Measurements from ENCODE around the gene CDC42BPB.

The CDC42BPB gene

GRCh38 chr14:102964152-102964730 is 93.1 kb downstream of the CDC42BPB start:
- no peak for DNase-seq

DNA sequence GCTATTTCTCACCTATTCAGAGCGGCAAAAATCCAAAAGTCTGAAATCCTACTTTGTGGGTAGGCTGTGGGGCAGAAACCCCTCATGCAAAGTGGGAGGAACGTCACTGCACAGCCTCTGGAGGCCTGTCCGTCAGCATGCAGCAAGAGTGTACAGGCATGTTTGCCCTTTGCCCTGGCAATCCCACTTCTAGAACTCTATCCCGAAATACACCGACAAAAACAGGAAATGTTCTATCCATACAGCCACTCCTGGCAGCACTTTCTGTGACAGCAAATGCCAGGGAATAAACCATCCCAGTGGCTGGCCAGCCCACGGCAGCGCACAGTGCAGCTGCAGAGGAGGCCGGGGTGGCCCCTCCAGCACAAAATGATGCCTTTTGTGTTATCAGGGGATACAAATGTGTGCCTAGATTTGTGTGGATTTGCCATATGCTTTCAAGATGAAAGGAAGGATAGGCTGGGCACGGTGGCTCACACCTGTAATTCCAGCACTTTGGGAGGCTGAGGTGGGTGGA is 95.2 kb downstream of the CDC42BPB start:
- DNase-seq, result no peak

DNA sequence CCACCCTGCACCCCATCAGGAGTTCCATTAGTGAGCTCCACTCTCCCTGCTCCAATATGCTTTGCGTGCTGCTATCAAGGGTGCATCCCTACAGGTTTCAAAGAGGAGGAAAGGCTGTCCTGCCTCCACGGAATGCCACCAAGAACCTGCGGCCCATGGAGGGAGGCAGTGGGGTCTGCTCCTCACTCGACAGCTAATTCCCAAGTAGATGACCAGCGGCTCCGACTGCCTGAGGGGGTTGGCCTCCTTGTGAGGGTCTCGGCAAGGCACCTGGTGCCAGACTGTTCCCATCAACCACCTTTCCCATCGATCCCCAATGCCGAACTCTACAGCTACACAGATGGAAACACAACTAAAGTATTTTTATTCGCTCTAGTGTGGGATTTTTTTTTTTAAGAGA is 98.9 kb downstream of the CDC42BPB start:
- DNase-seq, result no peak

DNA sequence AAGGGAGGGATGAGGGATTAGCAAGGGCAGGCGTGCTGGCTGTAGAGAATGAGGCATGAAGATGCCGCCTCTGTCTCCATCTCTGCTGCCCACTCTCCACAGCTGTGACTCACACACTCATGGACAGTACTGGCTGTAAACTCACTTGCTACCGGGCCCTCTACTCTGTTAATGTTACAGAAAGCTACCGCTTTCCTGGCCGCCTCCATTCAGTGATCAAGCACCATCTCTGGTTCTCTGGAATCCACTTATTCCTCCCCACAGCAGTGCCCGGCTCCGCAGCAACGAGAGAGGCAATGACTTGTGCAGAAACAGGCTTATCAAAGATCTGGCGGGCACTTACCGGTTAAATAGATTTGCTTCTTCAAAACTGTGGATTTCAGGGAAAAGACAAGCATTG is 100.1 kb downstream of the CDC42BPB start:
- no peak for DNase-seq

- no peak for DNase-seq
Measured at GRCh38 chr14:102955636-102956408, 101.5 kb downstream of the CDC42BPB start.

GRCh38 chr14:102954081-102954789 is 103.1 kb downstream of the CDC42BPB start:
- no peak for DNase-seq

DNA sequence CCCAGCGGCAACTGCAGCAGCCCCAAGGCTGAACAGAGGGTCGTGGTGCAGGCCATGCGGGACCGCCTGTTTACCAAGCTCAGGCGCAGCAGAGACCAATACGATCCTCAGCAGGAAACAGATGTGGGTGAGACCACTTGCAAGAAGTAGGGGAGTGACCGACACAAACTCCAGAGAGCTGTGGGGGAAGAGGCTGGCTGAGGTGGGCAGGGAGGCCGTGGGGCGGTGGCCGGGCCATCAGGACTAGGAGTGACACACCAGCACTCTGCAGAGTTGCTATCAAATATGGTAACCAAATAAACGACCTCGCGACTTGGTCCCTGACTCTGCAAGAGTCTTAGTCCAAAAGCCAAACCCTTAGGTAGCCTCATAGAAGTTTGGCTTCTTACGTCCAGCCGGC is 104.2 kb downstream of the CDC42BPB start:
- DNase-seq, result no peak

- no peak for DNase-seq
Measured at GRCh38 chr14:102952276-102952675, 105.1 kb downstream of the CDC42BPB start.

DNA sequence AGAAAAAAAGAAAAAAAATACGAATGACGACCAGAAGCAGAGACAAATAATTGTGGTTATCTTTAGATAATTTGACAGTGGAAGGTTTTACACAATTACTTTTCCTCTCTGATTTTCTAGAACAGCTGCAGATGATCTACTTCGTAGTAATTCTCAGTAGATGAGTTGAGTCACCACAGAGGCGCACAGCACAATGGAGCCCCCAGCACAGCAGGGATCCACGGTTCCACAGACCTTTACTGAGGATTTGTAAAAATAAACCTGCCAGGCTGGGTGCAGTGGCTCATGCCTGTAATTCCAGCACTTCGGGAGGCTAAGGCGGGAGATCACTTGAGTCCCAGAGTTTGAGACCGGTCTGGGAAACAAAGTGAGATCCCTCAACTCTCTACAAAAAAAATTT is 105.5 kb downstream of the CDC42BPB start:
- DNase-seq, result no peak

DNA sequence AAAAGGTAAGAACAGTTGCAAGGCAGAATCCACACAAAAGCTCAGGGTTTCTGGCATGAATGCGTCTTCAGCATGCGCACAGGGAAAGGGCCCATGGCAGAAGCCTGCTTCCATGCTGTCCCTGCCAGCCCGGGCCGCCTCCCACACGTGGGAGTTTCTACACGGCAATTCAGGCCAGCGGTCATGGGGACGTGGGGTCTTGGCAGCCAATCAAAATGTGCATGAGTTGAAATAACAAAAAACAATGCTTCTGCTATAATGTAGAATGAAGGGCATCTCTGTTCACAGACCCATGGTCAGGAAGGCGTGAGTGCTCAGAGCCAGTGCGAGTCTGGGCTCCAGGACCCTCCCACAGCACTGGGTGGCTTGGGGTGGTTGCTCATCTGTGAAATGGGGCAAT is 106.3 kb downstream of the CDC42BPB start:
- no peak for DNase-seq

DNA sequence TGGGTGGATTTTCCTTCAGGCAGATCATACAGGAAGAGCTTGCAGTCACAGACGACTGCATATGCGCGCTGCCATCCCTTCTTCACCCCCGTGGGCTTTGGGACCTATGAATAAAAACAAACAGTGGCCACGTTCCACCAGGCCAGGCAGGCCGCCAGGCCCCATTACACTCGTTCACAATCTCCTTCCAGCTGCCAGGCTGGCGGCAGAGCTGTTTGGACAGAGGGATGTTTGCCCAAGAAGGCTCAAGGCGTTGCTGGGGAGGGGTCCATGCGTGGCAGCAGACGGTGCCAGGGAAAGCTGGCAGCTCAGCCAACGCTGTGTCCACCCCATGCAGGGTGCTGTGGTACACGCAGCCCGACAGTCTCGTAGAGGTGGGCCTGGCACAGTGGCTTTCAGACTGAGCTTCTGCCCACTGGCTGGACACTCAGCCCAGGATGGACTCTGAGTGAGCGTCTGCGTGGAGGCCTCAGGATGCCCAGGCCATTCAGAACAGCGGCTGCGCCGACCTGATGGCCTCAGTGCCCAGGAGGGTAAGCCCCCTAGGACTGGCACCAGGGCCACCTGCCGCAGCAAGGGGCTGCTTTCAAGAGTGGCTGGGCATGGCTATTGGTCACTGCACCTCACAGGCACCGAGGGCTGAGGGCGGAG is 107.4 kb downstream of the CDC42BPB start:
- no peak for DNase-seq

GRCh38 chr14:102949062-102949800 is 108.1 kb downstream of the CDC42BPB start:
- DNase-seq, result no peak

- DNase-seq, result no peak
Measured at GRCh38 chr14:102948698-102949061, 108.7 kb downstream of the CDC42BPB start.

DNA sequence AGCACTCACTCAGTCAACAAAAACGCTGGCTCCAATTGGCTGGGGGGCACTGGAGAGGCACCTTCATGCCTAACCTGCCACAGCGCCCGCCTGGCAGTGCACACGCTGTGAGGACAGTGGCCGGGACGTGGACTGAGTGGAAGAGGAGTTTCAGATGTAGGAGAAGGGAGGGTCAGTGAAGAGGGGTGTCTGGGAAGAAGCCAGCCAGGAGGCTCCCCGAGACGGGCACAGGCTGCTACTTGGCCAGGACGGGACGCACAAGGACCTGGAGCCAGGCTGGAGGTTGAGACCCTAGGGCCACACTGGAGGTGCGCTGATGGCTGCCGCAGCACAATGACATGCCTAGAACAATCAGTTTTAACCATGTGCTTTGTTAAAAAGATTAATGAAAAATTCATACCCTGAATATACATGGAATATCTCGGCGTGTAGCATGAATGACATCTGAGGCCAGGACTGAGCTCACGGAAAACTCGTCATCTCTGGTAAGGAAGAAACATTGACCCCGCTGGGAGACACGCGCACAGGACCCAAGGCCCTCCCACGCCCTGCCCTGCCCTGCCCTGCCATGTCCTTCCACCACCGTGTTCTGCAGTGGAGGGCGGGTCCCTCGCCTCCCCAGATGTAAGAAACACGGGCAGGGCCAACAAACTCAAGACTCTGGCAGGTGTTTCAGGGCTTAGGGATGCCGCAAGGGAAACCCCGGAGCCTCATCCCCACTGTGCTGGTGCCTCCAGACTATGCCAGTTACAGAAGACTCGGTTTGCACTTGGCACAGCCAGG is 109.8 kb downstream of the CDC42BPB start:
- no peak for DNase-seq

DNA sequence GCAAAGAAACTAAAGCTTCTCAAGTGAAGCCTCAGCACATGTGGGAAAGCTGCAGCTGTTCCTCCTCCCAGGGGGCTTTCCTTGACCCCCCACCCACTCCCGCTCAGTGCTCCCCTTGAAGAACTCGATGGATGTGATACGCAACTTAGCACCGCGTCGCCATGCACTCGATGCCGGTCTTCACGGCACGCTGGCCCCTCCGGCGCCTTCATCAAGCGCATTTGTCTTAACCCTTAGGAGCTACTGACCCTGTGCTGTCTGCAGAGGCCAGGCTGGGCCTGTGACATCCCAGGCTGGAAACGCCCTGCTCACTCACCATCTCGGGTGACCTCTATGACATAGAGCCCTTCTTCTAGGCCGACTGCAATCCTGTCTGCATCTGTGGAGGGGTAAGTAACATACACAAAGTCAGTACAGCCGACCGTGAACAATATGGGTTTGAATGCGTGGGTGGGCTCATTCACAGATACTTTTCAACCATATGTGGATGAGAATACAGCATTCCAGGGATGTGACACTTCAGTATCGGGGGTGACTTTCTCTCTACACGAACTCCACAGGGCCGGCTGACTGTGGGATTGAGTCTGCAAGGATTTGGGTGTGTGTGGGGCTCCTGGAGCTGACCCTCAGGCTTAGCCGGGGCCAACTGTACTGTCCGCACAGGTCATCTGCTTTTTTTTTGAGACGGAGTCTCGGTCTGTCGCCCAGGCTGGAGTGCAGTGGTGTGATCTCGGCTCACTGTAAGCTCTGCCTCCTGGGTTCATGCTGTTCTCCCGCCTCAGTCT is 111.8 kb downstream of the CDC42BPB start:
- no peak for DNase-seq

DNA sequence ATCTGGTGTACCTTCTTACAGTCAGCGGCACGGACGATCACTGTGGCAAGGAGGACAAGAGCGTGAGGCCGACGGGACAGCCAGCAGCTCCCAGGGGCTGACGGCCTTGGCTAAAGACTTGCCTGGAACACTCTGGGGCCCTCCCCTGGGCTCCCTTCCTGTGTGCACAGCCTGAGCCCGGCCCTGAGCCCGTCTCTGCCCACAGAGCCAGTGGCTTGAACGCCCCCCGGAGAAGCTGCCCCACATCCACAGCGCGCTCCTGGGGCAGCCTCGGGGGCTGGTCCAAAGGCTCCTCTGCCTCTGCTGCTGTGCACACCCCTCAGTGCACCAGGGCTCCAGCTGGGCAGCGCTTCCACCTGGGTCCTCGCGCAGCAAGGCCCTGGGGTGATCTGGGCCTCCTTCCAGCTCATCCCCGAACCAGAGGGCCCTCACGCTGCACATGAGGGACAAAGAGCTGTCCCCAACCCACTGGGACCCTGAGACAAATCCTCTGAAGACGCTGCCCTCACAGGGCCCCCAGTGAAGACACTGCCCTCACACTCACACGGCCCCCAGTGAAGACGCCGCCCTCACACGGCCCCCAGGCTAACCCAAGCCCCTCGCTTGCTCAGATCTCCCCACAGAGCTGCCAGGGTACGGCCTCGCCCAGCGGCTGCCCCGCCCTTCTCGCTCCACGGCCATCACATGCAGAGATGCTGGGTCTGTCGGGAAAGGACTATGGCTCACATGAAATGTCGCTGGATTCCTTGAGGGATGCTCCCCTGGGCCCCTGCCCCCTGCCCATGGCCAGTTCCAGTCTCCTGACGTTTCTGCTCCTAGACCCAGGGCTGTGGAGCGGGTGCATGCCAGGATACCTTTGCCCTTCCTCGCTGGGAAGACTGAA is 112.7 kb downstream of the CDC42BPB start:
- no peak for DNase-seq

- no peak for DNase-seq
Measured at GRCh38 chr14:102943979-102944378, 113.4 kb downstream of the CDC42BPB start.

DNA sequence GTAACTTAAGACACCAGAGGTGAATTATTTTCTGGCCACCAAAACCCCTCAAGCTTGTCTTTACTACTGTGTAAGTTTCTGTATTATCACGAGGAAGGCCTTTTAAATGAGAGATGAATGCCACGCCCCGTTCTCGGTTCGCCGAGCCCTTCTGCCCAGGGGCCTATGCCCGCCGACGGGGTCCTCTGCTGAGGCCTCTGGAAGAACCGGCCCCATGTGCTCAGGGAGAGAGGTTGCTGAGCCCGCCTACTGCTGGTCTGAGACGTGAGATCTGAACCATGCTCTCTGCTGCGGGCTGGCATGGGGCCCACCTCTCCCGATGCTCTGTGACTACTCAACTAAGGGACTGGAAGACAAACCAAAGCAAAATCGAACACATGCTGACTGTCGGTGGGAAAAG is 113.9 kb downstream of the CDC42BPB start:
- no peak for DNase-seq

GRCh38 chr14:102942069-102942468 is 115.3 kb downstream of the CDC42BPB start:
- no peak for DNase-seq

Measured in effector CD4-positive, alpha-beta T cell (primary cell).